Activated CD4-positive, alpha-beta T cell treated with anti-CD3 and anti-CD28 coated beads, Interleukin-2, Interleukin-6, amounts not matched to agents 100 ng/mL and 50 ng/mL, durations not matched to agents 16 hours and 8 hours (primary cell): ENCODE measurements around the gene PXMP4.

Experiments used
- DNase-seq: peaks from one replicate; pipeline ENCODE4 v3.0.0-alpha.2; 2020

Gene PXMP4

DNA sequence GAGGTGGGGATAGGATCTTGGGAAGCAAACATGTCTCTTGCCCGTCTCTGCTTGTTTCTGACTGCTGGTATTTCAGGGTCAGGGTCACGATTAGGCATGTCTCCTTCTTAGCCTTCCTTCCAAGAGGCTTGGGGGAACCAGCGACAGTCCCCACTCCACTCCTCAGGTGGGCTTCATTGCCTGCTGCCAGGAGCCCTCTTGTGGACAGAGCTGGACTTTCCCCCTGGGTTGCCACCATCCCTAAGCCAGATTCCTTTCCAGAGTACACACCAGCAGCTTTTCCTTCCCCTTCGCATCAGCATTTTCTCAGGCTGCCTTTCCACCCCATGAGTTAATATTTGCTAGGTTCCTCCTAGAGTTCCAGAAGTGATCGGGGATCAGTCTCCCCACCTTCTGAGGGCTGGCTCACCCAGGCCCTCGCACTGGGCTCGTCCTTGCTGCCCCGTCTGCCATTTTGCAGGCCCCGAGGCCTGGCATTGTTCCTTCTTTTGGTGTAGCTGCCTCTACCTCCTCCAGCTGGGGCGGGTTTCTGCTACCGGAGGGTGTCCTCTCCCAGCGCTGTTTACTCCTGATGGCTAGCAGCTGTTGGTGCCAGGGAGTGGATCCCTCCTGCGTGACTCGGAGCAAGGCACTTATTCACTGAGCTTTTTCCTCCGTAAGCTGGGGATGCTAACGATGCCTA is 66.8 kb downstream of the PXMP4 start:
- DNase-seq = peak; percentile 56
